ENCODE measurements around the gene FOXN3. TPM values are rescaled to one million over a fixed set of nuclear protein-coding genes. Genes with fewer than 3 reads are reported as not detected.

Gene FOXN3
- total RNA-seq, 1 donor from 2014 or later = 27.8 TPM

- DNase-seq (ENCODE audit: low read depth) = no peak
- TF ChIP-seq CTCF (conservative IDR thresholded peaks at IDR 0.05; ENCODE audit: low read depth, low read length) = no peak
- no peak overlapping the region for H3K4me3 ChIP-seq (ENCODE audit: low read depth, low read length)
Observed at GRCh38 chr14:89108608-89109007, 308.4 kb downstream of the FOXN3 start.

GRCh38 chr14:89107626-89108025, 309.4 kb downstream of the FOXN3 start:
- no peak for TF ChIP-seq CTCF (conservative IDR thresholded peaks at IDR 0.05; ENCODE audit: low read depth, low read length)
- DNase-seq (ENCODE audit: low read depth) = no peak
- no peak overlapping the region for H3K4me3 ChIP-seq (ENCODE audit: low read depth, low read length)
